ENCODE data around the gene DLG1.

DNA sequence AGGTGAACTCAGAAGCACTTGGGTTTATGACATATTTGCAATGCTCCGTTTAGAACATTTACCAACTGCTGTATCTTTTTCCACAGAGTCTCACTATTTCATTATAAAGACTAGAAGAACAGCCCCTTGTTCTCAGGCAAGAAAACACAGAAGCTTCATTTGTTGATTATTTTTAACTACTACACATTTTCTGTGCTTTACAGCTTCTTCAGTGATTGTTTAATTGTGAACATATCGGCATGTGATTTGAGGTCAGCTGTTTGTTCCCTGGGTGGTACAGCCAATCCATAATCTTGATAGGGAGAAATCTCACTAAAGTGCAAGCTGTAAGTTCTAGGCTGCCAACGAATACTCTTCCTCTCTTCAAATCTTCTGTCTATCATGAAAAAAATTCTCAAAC lies 31.0 kb upstream of the DLG1 start:
- TF ChIP-seq, protein P1, sequence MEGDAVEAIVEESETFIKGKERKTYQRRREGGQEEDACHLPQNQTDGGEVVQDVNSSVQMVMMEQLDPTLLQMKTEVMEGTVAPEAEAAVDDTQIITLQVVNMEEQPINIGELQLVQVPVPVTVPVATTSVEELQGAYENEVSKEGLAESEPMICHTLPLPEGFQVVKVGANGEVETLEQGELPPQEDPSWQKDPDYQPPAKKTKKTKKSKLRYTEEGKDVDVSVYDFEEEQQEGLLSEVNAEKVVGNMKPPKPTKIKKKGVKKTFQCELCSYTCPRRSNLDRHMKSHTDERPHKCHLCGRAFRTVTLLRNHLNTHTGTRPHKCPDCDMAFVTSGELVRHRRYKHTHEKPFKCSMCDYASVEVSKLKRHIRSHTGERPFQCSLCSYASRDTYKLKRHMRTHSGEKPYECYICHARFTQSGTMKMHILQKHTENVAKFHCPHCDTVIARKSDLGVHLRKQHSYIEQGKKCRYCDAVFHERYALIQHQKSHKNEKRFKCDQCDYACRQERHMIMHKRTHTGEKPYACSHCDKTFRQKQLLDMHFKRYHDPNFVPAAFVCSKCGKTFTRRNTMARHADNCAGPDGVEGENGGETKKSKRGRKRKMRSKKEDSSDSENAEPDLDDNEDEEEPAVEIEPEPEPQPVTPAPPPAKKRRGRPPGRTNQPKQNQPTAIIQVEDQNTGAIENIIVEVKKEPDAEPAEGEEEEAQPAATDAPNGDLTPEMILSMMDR (IDR thresholded peaks at IDR 0.05): no peak
- TF ChIP-seq POLR2A (IDR thresholded peaks at IDR 0.05): no peak
